ENCODE results near the gene RSPH9.

RSPH9 gene

GRCh38 chr6:43608807-43609206 lies 36.0 kb upstream of the RSPH9 start:
- WGBS (ENCODE audit: extremely low coverage, insufficient coverage, low lambda C conversion rate), result no CpG with 5 or more reads among the region's 1 CpG
- H3K23ac ChIP-seq (ENCODE audit: low read length), result no peak overlapping the region
- no peak overlapping the region for H4K5ac ChIP-seq (ENCODE audit: low read length)
- no peak overlapping the region for H3K27ac ChIP-seq (ENCODE audit: low read depth, low read length)
- H2AK5ac ChIP-seq (ENCODE audit: low read length), result no peak overlapping the region
- H2BK5ac ChIP-seq (ENCODE audit: low read length), result no peak overlapping the region
- H2BK15ac ChIP-seq (replicated peaks; ENCODE audit: low read depth), result no peak overlapping the region
- no peak overlapping the region for H3K4me3 ChIP-seq (ENCODE audit: low read length)
- DNase-seq, result no peak
- H3K4me2 ChIP-seq (ENCODE audit: low read length), result no peak overlapping the region
- H3K79me2 ChIP-seq (ENCODE audit: control insufficient read depth, insufficient read depth, low read length), result no peaks in the 10 kb centered on the region
- H3K9ac ChIP-seq (ENCODE audit: low read length), result no peak overlapping the region
- no peaks in the 10 kb centered on the region for H3K27me3 ChIP-seq (ENCODE audit: insufficient read depth, low read length, poor library complexity)
- H3K36me3 ChIP-seq (ENCODE audit: control insufficient read depth, insufficient read depth, low read length), result peaks cover 4% of the 10 kb centered on the region
- no peak overlapping the region for H4K8ac ChIP-seq (ENCODE audit: low read depth, low read length)
- H3K4ac ChIP-seq (ENCODE audit: low read depth, low read length), result no peak overlapping the region
- H3K79me1 ChIP-seq (ENCODE audit: low read length), result no peaks in the 10 kb centered on the region
- H3K18ac ChIP-seq (ENCODE audit: low read length), result no peak overlapping the region
- H3K4me1 ChIP-seq (ENCODE audit: control insufficient read depth, low read depth, low read length), result no peaks in the 10 kb centered on the region
- no peak overlapping the region for H2BK120ac ChIP-seq (ENCODE audit: low read depth, low read length)
- H3K56ac ChIP-seq (ENCODE audit: low read length), result no peak overlapping the region

DNA sequence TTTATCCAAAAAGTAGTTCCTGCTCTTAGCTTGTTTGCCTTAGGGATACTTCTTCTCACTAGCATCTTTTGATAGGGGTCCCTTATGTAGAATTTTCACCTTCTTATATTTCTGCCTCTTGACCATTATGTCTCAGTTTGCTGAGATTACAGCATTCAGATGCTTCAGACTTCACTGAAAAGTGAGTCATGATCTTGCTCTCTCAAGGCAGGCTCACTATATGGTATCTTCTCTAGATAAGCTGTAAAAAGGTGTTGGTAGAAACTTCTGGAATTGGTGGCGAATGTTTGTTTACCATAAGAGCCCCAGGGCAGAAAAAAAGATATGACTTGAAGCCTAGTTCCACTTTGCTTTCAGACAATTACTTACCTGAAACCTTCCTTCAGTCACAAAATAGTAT lies 35.4 kb upstream of the RSPH9 start:
- no peak overlapping the region for H4K8ac ChIP-seq (ENCODE audit: low read depth, low read length)
- H3K36me3 ChIP-seq (ENCODE audit: control insufficient read depth, insufficient read depth, low read length), result peaks cover 4% of the 10 kb centered on the region

DNA sequence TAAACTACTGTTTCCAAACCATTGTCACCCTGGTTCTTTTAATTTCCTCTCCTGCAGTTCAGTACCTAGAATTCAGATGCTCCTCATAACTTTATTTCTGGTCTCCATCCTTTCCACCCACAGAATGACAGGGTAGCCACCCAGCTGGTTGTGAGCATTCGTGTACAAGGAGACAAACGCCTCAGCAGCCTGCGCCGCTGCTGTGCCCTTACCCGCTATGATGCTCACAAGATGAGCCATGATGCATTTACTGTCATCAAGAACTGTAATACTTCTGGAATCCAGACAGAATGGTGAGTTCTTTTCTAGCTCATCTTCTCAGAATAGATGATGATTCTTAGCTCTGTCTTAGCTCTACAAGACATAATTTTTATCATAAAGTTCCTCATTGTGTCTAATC lies 34.4 kb upstream of the RSPH9 start:
- Histone ChIP-seq H3K27me3 (ENCODE audit: insufficient read depth, low read length, poor library complexity) (no peaks in the 10 kb centered on the region), H3K23ac (ENCODE audit: low read length) (no peak overlapping the region), H3K4me1 (ENCODE audit: control insufficient read depth, low read depth, low read length) (no peaks in the 10 kb centered on the region), H3K18ac (ENCODE audit: low read length) (no peak overlapping the region), H3K27ac (ENCODE audit: low read depth, low read length) (no peak overlapping the region), H2BK120ac (ENCODE audit: low read depth, low read length) (no peak overlapping the region), H3K4me2 (ENCODE audit: low read length) (no peak overlapping the region), H3K4ac (ENCODE audit: low read depth, low read length) (no peak overlapping the region), H4K8ac (ENCODE audit: low read depth, low read length) (no peak overlapping the region), H3K36me3 (ENCODE audit: control insufficient read depth, insufficient read depth, low read length) (peaks cover 4% of the 10 kb centered on the region), H2AK5ac (ENCODE audit: low read length) (no peak overlapping the region), H3K79me1 (ENCODE audit: low read length) (no peaks in the 10 kb centered on the region), H2BK5ac (ENCODE audit: low read length) (no peak overlapping the region), H4K5ac (ENCODE audit: low read length) (no peak overlapping the region), H3K9ac (ENCODE audit: low read length) (no peak overlapping the region), H3K56ac (ENCODE audit: low read length) (no peak overlapping the region), H3K4me3 (ENCODE audit: low read length) (no peak overlapping the region), H3K79me2 (ENCODE audit: control insufficient read depth, insufficient read depth, low read length) (no peaks in the 10 kb centered on the region), H2BK15ac (replicated peaks; ENCODE audit: low read depth) (no peak overlapping the region)
- DNase-seq, result no peak
- WGBS (ENCODE audit: extremely low coverage, insufficient coverage, low lambda C conversion rate), result no CpG with 5 or more reads among the region's 5 CpGs

More for the DNA sequence above, 35.4 kb upstream of the RSPH9 start:
- H2BK15ac ChIP-seq (replicated peaks; ENCODE audit: low read depth), result no peak overlapping the region
- H2BK5ac ChIP-seq (ENCODE audit: low read length), result no peak overlapping the region
- no peak overlapping the region for H3K23ac ChIP-seq (ENCODE audit: low read length)
- no peak overlapping the region for H3K4me3 ChIP-seq (ENCODE audit: low read length)
- H3K18ac ChIP-seq (ENCODE audit: low read length), result no peak overlapping the region
- DNase-seq, result no peak
- H2BK120ac ChIP-seq (ENCODE audit: low read depth, low read length), result no peak overlapping the region
- no peak overlapping the region for H2AK5ac ChIP-seq (ENCODE audit: low read length)
- H3K4me2 ChIP-seq (ENCODE audit: low read length), result no peak overlapping the region
- H3K27ac ChIP-seq (ENCODE audit: low read depth, low read length), result no peak overlapping the region
- no peak overlapping the region for H3K56ac ChIP-seq (ENCODE audit: low read length)
- no peak overlapping the region for H3K9ac ChIP-seq (ENCODE audit: low read length)
- H3K4me1 ChIP-seq (ENCODE audit: control insufficient read depth, low read depth, low read length), result no peaks in the 10 kb centered on the region
- H3K79me2 ChIP-seq (ENCODE audit: control insufficient read depth, insufficient read depth, low read length), result no peaks in the 10 kb centered on the region
- H4K5ac ChIP-seq (ENCODE audit: low read length), result no peak overlapping the region
- no peaks in the 10 kb centered on the region for H3K27me3 ChIP-seq (ENCODE audit: insufficient read depth, low read length, poor library complexity)
- H3K79me1 ChIP-seq (ENCODE audit: low read length), result no peaks in the 10 kb centered on the region
- no CpG with 5 or more reads among the region's 1 CpG for WGBS (ENCODE audit: extremely low coverage, insufficient coverage, low lambda C conversion rate)
- H3K4ac ChIP-seq (ENCODE audit: low read depth, low read length), result no peak overlapping the region

- Histone ChIP-seq H3K27ac (ENCODE audit: low read depth, low read length) (no peak overlapping the region), H3K4me1 (ENCODE audit: control insufficient read depth, low read depth, low read length) (no peaks in the 10 kb centered on the region), H3K9ac (ENCODE audit: low read length) (no peak overlapping the region), H4K8ac (ENCODE audit: low read depth, low read length) (no peak overlapping the region), H3K36me3 (ENCODE audit: control insufficient read depth, insufficient read depth, low read length) (peaks cover 4% of the 10 kb centered on the region), H2BK15ac (replicated peaks; ENCODE audit: low read depth) (no peak overlapping the region), H3K23ac (ENCODE audit: low read length) (no peak overlapping the region), H3K79me2 (ENCODE audit: control insufficient read depth, insufficient read depth, low read length) (no peaks in the 10 kb centered on the region), H2BK120ac (ENCODE audit: low read depth, low read length) (no peak overlapping the region), H3K4me2 (ENCODE audit: low read length) (no peak overlapping the region), H2BK5ac (ENCODE audit: low read length) (no peak overlapping the region), H3K4me3 (ENCODE audit: low read length) (no peak overlapping the region), H3K79me1 (ENCODE audit: low read length) (no peaks in the 10 kb centered on the region), H3K18ac (ENCODE audit: low read length) (no peak overlapping the region), H2AK5ac (ENCODE audit: low read length) (no peak overlapping the region), H3K27me3 (ENCODE audit: insufficient read depth, low read length, poor library complexity) (no peaks in the 10 kb centered on the region), H4K5ac (ENCODE audit: low read length) (no peak overlapping the region), H3K56ac (ENCODE audit: low read length) (no peak overlapping the region), H3K4ac (ENCODE audit: low read depth, low read length) (no peak overlapping the region)
- DNase-seq, result no peak
- WGBS (ENCODE audit: extremely low coverage, insufficient coverage, low lambda C conversion rate), result no CpG with 5 or more reads among the region's 6 CpGs
Observed at GRCh38 chr6:43613721-43614395, 31.0 kb upstream of the RSPH9 start.

DNA sequence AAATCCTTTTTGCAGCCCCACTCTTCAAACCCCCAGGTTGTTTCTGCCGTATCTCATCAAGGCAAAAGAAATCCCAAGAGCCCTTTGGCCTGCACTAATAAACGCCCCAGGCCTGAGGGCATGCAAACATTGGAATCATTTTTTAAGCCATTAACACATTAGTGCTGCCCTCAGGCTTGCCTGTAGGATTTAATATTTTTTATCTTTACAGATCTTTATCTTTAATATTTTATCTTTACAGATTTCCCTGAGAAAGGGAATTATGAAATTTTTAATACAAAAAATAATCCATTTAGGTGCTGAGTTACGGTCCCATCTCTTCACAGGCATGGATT lies 30.5 kb upstream of the RSPH9 start:
- Histone ChIP-seq H4K5ac (ENCODE audit: low read length) (no peak overlapping the region), H3K79me1 (ENCODE audit: low read length) (no peaks in the 10 kb centered on the region), H2BK5ac (ENCODE audit: low read length) (no peak overlapping the region), H4K8ac (ENCODE audit: low read depth, low read length) (no peak overlapping the region), H3K4me2 (ENCODE audit: low read length) (no peak overlapping the region), H3K4me1 (ENCODE audit: control insufficient read depth, low read depth, low read length) (no peaks in the 10 kb centered on the region), H3K23ac (ENCODE audit: low read length) (no peak overlapping the region), H3K27me3 (ENCODE audit: insufficient read depth, low read length, poor library complexity) (no peaks in the 10 kb centered on the region), H2BK120ac (ENCODE audit: low read depth, low read length) (no peak overlapping the region), H2AK5ac (ENCODE audit: low read length) (no peak overlapping the region), H3K27ac (ENCODE audit: low read depth, low read length) (no peak overlapping the region), H3K4ac (ENCODE audit: low read depth, low read length) (no peak overlapping the region), H3K9ac (ENCODE audit: low read length) (no peak overlapping the region), H3K79me2 (ENCODE audit: control insufficient read depth, insufficient read depth, low read length) (no peaks in the 10 kb centered on the region), H3K36me3 (ENCODE audit: control insufficient read depth, insufficient read depth, low read length) (peaks cover 4% of the 10 kb centered on the region), H3K18ac (ENCODE audit: low read length) (no peak overlapping the region), H3K4me3 (ENCODE audit: low read length) (no peak overlapping the region), H2BK15ac (replicated peaks; ENCODE audit: low read depth) (no peak overlapping the region), H3K56ac (ENCODE audit: low read length) (no peak overlapping the region)
- no CpG with 5 or more reads among the region's 3 CpGs for WGBS (ENCODE audit: extremely low coverage, insufficient coverage, low lambda C conversion rate)
- DNase-seq, result no peak

All from mesendoderm (in vitro differentiated cells).